Measurements from ENCODE around the gene MS4A2. TPM values are rescaled to one million over a fixed set of nuclear protein-coding genes. Genes with fewer than 3 reads are reported as not detected.
"Not testable (repeated sequence)": the region's sequence is repeated elsewhere in the genome, so short reads cannot be mapped to it uniquely, and the experiment has no call there.

MS4A2 gene
- total and polyA plus RNA-seq, 11 donors = 0.01 to 0.57 (median 0.18) TPM; not detected in 1

DNA sequence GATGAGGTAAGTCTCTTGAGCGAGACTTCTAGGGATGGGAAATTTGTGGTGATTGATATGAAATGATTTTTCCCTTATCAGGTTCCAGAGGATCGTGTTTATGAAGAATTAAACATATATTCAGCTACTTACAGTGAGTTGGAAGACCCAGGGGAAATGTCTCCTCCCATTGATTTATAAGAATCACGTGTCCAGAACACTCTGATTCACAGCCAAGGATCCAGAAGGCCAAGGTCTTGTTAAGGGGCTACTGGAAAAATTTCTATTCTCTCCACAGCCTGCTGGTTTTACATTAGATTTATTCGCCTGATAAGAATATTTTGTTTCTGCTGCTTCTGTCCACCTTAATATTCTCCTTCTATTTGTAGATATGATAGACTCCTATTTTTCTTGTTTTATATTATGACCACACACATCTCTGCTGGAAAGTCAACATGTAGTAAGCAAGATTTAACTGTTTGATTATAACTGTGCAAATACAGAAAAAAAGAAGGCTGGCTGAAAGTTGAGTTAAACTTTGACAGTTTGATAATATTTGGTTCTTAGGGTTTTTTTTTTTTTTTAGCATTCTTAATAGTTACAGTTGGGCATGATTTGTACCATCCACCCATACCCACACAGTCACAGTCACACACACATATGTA, 7.1 kb downstream of the MS4A2 start:
- Histone ChIP-seq H3K36me3 (no peaks in the 10 kb centered on the region), H3K4me3 (no peak overlapping the region), H3K27ac (no peak overlapping the region), H3K4me1 (no peaks in the 10 kb centered on the region), H3K9me3 (no peaks in the 10 kb centered on the region), H3K27me3 (peaks cover 0 to 7% (median 0%) of the 10 kb centered on the region in 9 donors)
- no peak for DNase-seq
- no peak for TF ChIP-seq POLR2A (IDR thresholded peaks at IDR 0.05)
- TF ChIP-seq, protein P1, sequence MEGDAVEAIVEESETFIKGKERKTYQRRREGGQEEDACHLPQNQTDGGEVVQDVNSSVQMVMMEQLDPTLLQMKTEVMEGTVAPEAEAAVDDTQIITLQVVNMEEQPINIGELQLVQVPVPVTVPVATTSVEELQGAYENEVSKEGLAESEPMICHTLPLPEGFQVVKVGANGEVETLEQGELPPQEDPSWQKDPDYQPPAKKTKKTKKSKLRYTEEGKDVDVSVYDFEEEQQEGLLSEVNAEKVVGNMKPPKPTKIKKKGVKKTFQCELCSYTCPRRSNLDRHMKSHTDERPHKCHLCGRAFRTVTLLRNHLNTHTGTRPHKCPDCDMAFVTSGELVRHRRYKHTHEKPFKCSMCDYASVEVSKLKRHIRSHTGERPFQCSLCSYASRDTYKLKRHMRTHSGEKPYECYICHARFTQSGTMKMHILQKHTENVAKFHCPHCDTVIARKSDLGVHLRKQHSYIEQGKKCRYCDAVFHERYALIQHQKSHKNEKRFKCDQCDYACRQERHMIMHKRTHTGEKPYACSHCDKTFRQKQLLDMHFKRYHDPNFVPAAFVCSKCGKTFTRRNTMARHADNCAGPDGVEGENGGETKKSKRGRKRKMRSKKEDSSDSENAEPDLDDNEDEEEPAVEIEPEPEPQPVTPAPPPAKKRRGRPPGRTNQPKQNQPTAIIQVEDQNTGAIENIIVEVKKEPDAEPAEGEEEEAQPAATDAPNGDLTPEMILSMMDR (IDR thresholded peaks at IDR 0.05) = no peak
- intact Hi-C loops (cut with DNase I) = no loop called here
- WGBS, 4 donors = 66 to 77% (median 74%) methylated on average over 4 of the region's 4 CpGs
- no peak for ATAC-seq

DNA sequence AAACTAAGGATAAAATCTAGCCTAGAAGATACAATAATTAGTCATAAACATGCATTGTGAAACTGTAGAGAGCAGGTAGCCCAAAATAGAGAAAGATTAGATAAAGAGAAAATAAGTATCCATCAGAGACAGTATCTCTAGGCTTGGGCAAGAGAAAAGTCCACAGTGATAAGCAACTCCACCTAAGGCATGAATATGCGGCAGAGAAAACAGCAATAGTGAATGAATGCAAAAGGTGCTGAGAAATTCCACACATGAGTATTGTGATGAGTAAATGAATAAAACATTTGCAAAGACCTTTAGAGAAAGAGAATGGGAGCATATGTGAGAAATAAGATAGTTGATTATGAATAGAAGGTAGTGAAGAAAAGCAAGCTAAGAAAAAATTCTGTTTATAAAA, 8.7 kb downstream of the MS4A2 start:
- 86 to 94% (median 92%) methylated on average over 1 of the region's 1 CpG for WGBS, 4 donors
- ATAC-seq (no peak), DNase-seq (no peak)
- no peaks in the 10 kb centered on the region for H3K4me1 ChIP-seq
- peaks cover 0 to 2% (median 0%) of the 10 kb centered on the region in 9 donors for H3K27me3 ChIP-seq
- TF ChIP-seq, protein P1 (IDR thresholded peaks at IDR 0.05) = no peak
- no peak for TF ChIP-seq POLR2A (IDR thresholded peaks at IDR 0.05)
- no peak overlapping the region for H3K27ac ChIP-seq
- no peaks in the 10 kb centered on the region for H3K36me3 ChIP-seq
- no peaks in the 10 kb centered on the region for H3K9me3 ChIP-seq
- intact Hi-C loops (cut with DNase I) = no loop called here
- no peak overlapping the region for H3K4me3 ChIP-seq

DNA sequence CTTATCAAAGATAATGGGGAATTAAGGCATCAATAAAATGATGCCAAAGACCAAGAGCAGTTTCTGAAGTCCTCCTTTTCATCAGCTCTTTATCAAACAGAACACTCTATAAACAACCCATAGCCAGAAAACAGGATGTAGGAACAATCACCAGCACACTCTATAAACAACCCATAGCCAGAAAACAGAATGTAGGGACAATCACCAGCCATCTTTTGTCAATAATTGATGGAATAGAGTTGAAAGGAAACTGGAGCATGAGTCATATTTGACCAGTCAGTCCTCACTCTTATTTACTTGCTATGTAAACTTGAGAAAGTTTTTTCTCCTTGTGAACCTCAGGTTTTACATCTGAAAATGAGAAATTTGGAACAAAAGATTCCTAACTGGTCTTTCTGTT, 10.0 kb downstream of the MS4A2 start:
- DNase-seq = no peak
- intact Hi-C loops (cut with DNase I) = no loop called here
- Histone ChIP-seq H3K27me3 (no peaks in the 10 kb centered on the region), H3K4me1 (no peaks in the 10 kb centered on the region), H3K4me3 (no peak overlapping the region), H3K36me3 (no peaks in the 10 kb centered on the region), H3K27ac (no peak overlapping the region), H3K9me3 (no peaks in the 10 kb centered on the region)
- no peak for TF ChIP-seq POLR2A (IDR thresholded peaks at IDR 0.05)
- ATAC-seq = no peak

DNA sequence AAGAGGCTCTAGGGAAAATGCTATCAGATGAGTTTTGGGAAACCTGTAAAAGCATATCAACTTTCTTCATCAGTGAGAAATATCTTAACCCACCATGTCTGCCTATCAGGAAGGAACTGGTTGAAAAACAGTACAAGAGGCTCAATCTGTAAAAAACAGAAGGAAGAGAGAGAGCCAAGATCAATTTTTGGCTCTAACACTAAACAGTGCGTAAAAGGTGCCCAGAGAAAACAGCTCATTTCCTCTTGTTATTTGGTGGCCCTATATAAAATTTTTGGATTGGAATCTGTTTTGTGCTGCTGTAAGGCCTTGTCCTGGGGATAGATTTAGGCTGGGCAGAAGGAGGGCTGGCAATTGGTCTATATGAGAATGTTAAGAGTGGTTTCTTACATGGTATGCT, 12.1 kb downstream of the MS4A2 start:
- no peak overlapping the region for H3K4me3 ChIP-seq
- WGBS, 4 donors = 65 to 85% (median 75%) methylated on average over 1 of the region's 1 CpG
- H3K9me3 ChIP-seq = no peaks in the 10 kb centered on the region
- intact Hi-C loops (cut with DNase I) = no loop called here
- H3K27me3 ChIP-seq = no peaks in the 10 kb centered on the region
- no peaks in the 10 kb centered on the region for H3K36me3 ChIP-seq
- no peaks in the 10 kb centered on the region for H3K4me1 ChIP-seq
- ATAC-seq (no peak), DNase-seq (no peak)
- TF ChIP-seq POLR2A (IDR thresholded peaks at IDR 0.05) = no peak
- no peak overlapping the region for H3K27ac ChIP-seq

DNA sequence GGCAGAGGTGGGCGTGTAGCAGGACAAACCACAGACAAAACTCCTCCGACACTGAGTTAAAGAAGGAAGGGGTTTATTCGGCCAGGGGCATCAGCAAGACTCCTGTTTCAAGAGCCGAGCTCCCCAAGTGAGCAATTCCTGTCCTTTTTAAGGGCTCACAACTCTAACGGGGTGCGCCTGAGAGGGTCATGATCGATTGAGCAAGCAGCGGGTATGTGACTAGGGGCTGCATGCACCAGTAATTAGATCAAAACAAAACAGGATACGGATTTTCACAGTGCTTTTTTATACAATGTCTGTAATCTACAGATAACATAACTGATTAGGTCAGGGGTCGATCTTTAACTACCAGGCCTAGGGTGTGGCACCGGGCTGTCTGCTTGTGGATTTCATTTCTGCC, 12.9 kb downstream of the MS4A2 start:
- H3K4me3 ChIP-seq; DNase-seq; ATAC-seq; intact Hi-C loops (cut with DNase I); H3K36me3 ChIP-seq; H3K9me3 ChIP-seq; H3K27ac ChIP-seq; H3K4me1 ChIP-seq; H3K27me3 ChIP-seq: not testable (repeated sequence)
- 85 to 89% (median 87%) methylated on average over 11 of the region's 11 CpGs for WGBS, 4 donors

DNA sequence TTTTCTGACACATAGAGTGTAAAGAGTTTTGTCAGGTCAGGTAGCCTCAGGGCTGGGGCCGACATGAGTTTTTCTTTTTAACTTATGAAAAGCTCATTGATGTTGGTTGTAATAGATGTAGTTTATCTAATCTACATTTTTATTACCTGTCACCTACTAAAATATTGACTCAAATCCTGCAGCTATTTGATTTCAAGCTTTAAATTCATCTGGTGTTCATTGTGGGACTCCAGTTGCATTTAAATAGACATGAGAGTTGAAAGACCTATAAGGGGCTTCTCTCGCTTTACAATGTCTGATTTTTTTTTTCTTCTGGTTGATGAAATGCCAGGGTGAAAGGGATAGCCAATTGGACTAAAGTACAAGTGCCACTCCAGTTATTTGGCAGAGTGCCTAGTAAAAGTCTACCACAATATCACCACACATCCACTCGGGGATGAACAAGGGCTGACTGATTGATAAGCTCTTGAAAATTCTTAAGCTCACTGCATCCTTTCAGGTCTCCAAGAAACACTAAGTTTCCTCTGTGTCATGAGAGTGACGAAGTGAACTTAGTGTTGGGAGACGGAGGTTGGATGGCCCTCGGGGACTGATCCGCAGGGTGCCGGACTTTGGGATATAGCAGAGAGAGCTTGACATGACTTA, 16.1 kb downstream of the MS4A2 start:
- H3K36me3 ChIP-seq; H3K9me3 ChIP-seq; ATAC-seq; H3K27ac ChIP-seq; H3K4me1 ChIP-seq; H3K4me3 ChIP-seq; intact Hi-C loops (cut with DNase I); DNase-seq; H3K27me3 ChIP-seq: not testable (repeated sequence)
- 44 to 59% (median 52%) methylated on average over 8 of the region's 8 CpGs for WGBS, 4 donors

DNA sequence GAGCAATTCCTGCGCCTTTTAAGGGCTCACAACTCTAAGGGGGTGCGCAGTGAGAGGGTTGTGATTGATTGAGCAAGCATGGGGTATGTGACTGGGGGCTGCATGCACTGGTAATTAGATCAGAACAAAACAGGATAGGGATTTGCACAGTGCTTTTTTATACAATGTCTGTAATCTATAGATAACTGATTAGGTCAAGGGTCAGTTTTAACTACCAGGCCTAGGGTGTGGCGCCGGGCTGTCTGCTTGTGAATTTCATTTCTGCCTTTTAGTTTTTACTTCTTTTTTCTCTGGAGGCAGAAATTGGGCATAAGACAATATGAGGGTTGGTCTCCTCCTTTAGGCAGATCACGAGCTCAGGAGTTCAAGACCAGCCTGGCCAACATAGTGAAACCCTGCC, 20.2 kb downstream of the MS4A2 start:
- intact Hi-C loops (cut with DNase I); H3K27ac ChIP-seq; ATAC-seq; DNase-seq; H3K4me3 ChIP-seq; H3K9me3 ChIP-seq; H3K4me1 ChIP-seq; H3K27me3 ChIP-seq; H3K36me3 ChIP-seq: not testable (repeated sequence)
- 75 to 93% (median 88%) methylated on average over 5 of the region's 5 CpGs for whole genome bisulfite sequencing, 4 donors
